HepG2 (cell line): ENCODE measurements around the gene VNN1. TPM values are rescaled to one million over a fixed set of nuclear protein-coding genes. Genes with fewer than 3 reads are reported as not detected.

Source experiments
- ATAC-seq: fragments of 200-7000 bp; cut with Tn5 transposase; 3 replicates; pipeline ENCODE4 v1.9.1; 2020; ENCODE audit warnings: mild to moderate bottlenecking, moderate library complexity
- BruUV-seq: library from RNA; stranded (reverse); fragments of 400-500 nt; replicated peaks from 2 replicates; lab custom pipeline; 2021; lab: Mats Ljungman, UMichigan
- CTCF ChIA-PET: fragments of 300-600 bp; formaldehyde crosslinking; extraction: SDS; loops from one replicate; lab custom pipeline; 2021; ENCODE audit warnings: low total read pairs, inconsistent platforms, low intra/inter-chr PET ratio; lab: Yijun Ruan, JAX
- POLR2A ChIA-PET: fragments of 350-600 bp; sonication (Branson Sonifier 250); formaldehyde crosslinking; loops from one replicate; lab custom pipeline; 2020; ENCODE audit warnings: antibody characterized with exemption, inconsistent platforms; lab: Yijun Ruan, JAX
- DNase-seq: peaks from one replicate; pipeline ENCODE4 v3.0.0-alpha.2; 2015; ENCODE audit warnings: low spot score
- FAIRE-seq: peaks from 3 replicates; lab custom pipeline; 2011; peaks lifted over from hg19 to GRCh38; lab: Jason Lieb, UNC
- H2AFZ ChIP-seq: one replicate; pipeline ENCODE4 v1.6.1; 2011; ENCODE audit warnings: low read length, inconsistent platforms
- H3K27ac ChIP-seq: fragments of 300-600 bp; 3 replicates; pipeline ENCODE4 v1.8.0; 2011; ENCODE audit warnings: mixed run types, mild to moderate bottlenecking, mixed read lengths, low read length, inconsistent platforms; ENCODE audit not compliant: insufficient read depth; ENCODE audit errors: extremely low read length
- H3K27me3 ChIP-seq, 2 experiments: fragments of 200-600 bp in 1 of 2; 2 replicates in 1 of 2; 3 replicates in 1 of 2; pipeline versions ENCODE4 v1.6.0 to v1.8.0; 2011; ENCODE audit warnings: low read length in 2 of 2, mild to moderate bottlenecking in 2 of 2, moderate library complexity in 2 of 2, inconsistent platforms in 1 of 2; ENCODE audit not compliant: insufficient read depth in 2 of 2, control insufficient read depth in 1 of 2
- H3K36me3 ChIP-seq, 2 experiments: fragments of 200-600 bp in 1 of 2; replicated peaks in 1 of 2; 2 replicates in 1 of 2; 3 replicates in 1 of 2; pipeline versions ENCODE4 v1.5.1 to v1.8.0; 2011; ENCODE audit warnings: low read length in 2 of 2, inconsistent platforms in 1 of 2; ENCODE audit not compliant: insufficient read depth in 2 of 2, control insufficient read depth in 1 of 2
- H3K4me1 ChIP-seq: 2 replicates; pipeline ENCODE4 v1.5.1; 2012; ENCODE audit warnings: low read length, inconsistent platforms; ENCODE audit not compliant: insufficient read depth
- H3K4me2 ChIP-seq: 2 replicates; pipeline ENCODE4 v1.6.0; 2011; ENCODE audit warnings: low read depth, low read length, inconsistent platforms
- H3K4me3 ChIP-seq, 3 experiments: fragments of 200-600 bp in 1 of 3; sonication (generic), shearing (Covaris generic) in 1 of 3; replicated peaks in 1 of 3; 2 replicates each; pipeline ENCODE4 v1.5.1; 2011 to 2016; ENCODE audit warnings: low read length in 3 of 3, inconsistent platforms in 2 of 3, low read depth in 2 of 3, mild to moderate bottlenecking in 2 of 3, control low read depth in 1 of 3, mixed read lengths in 1 of 3; ENCODE audit not compliant: insufficient read depth in 1 of 3
- H3K79me2 ChIP-seq: one replicate; pipeline ENCODE4 v1.6.1; 2011; ENCODE audit warnings: low read length, inconsistent platforms; ENCODE audit not compliant: insufficient read depth
- H3K9ac ChIP-seq: 2 replicates; pipeline ENCODE4 v1.6.0; 2011; ENCODE audit warnings: mild to moderate bottlenecking, low read depth, low read length, inconsistent platforms; ENCODE audit not compliant: insufficient read depth
- H3K9me3 ChIP-seq: 2 replicates; pipeline ENCODE4 v1.5.1; 2012; ENCODE audit warnings: mild to moderate bottlenecking, low read length
- H4K20me1 ChIP-seq: 2 replicates; pipeline ENCODE4 v1.6.0; 2011; ENCODE audit warnings: inconsistent platforms, mild to moderate bottlenecking, low read length, moderate library complexity; ENCODE audit not compliant: insufficient read depth
- AHR ChIP-seq: IDR thresholded peaks from 2 replicates; pipeline ENCODE4 v1.6.1; 2018; ENCODE audit warnings: missing genetic modification reagents, missing compliant biosample characterization
- CBX5 ChIP-seq: sonication (generic); formaldehyde crosslinking; IDR thresholded peaks from 2 replicates; pipeline ENCODE4 v1.4.0; 2020; ENCODE audit warnings: missing genetic modification reagents, borderline replicate concordance
- DNMT3B ChIP-seq: conservative IDR thresholded peaks from 2 replicates; pipeline ENCODE4 v1.6.1; 2016; ENCODE audit warnings: missing biosample characterization, control low read depth
- IKZF4 ChIP-seq: sonication (generic); formaldehyde crosslinking; IDR thresholded peaks from 2 replicates; pipeline ENCODE4 v1.5.1; 2020; ENCODE audit warnings: borderline replicate concordance, mild to moderate bottlenecking, low read depth, missing genetic modification reagents; ENCODE audit errors: not compliant biosample characterization
- MIXL1 ChIP-seq: IDR thresholded peaks from 2 replicates; pipeline ENCODE4 v1.6.1; 2016
- NFE2 ChIP-seq: sonication (generic); formaldehyde crosslinking; IDR thresholded peaks from 2 replicates; pipeline ENCODE4 v1.4.0; 2020; ENCODE audit warnings: missing genetic modification reagents
- NONO ChIP-seq, 2 experiments: fragments of 450-650 bp in 1 of 2; sonication (generic) in 1 of 2; formaldehyde crosslinking in 1 of 2; IDR thresholded peaks in 1 of 2; conservative IDR thresholded peaks in 1 of 2; 2 replicates each; pipeline versions ENCODE4 v1.6.1 to v1.8.0; 2017 to 2022; ENCODE audit warnings: mild to moderate bottlenecking in 1 of 2, missing genetic modification reagents in 1 of 2, moderate library complexity in 1 of 2
- POLR2G ChIP-seq: fragments of 200-400 bp; formaldehyde crosslinking; IDR thresholded peaks from 2 replicates; pipeline ENCODE4 v1.6.1; 2018; ENCODE audit warnings: mild to moderate bottlenecking, low read depth, low read length, moderate library complexity
- PPARG ChIP-seq: conservative IDR thresholded peaks from 2 replicates; pipeline ENCODE4 v1.6.1; 2016; ENCODE audit warnings: missing biosample characterization, missing genetic modification reagents
- SMAD3 ChIP-seq: sonication (generic); formaldehyde crosslinking; IDR thresholded peaks from 2 replicates; pipeline ENCODE4 v1.4.0; 2020; ENCODE audit warnings: missing genetic modification reagents
- SP5 ChIP-seq: IDR thresholded peaks from 2 replicates; pipeline ENCODE4 v1.6.1; 2016; ENCODE audit warnings: low read depth, borderline replicate concordance
- WIZ ChIP-seq: sonication (generic); formaldehyde crosslinking; IDR thresholded peaks from 2 replicates; pipeline ENCODE4 v1.5.1; 2020; ENCODE audit warnings: mild to moderate bottlenecking, missing genetic modification reagents
- ZKSCAN5 ChIP-seq: sonication (generic); formaldehyde crosslinking; IDR thresholded peaks from 2 replicates; pipeline ENCODE4 v1.5.1; 2020; ENCODE audit warnings: mild to moderate bottlenecking, missing genetic modification reagents
- ZNF264 ChIP-seq: sonication (generic); formaldehyde crosslinking; IDR thresholded peaks from 2 replicates; pipeline ENCODE4 v1.4.0; 2020; ENCODE audit warnings: missing genetic modification reagents
- ZNF615 ChIP-seq: sonication (generic); formaldehyde crosslinking; IDR thresholded peaks from 2 replicates; pipeline ENCODE4 v1.5.0; 2020; ENCODE audit warnings: mild to moderate bottlenecking, missing genetic modification reagents, borderline replicate concordance
- ZNF749 ChIP-seq: sonication (generic); formaldehyde crosslinking; IDR thresholded peaks from 2 replicates; pipeline ENCODE4 v1.8.0; 2022; ENCODE audit warnings: mild to moderate bottlenecking, missing genetic modification reagents, moderate library complexity, borderline replicate concordance
- ZSCAN22 ChIP-seq: sonication (generic); formaldehyde crosslinking; IDR thresholded peaks from 2 replicates; pipeline ENCODE4 v1.4.0; 2020; ENCODE audit warnings: mild to moderate bottlenecking, missing genetic modification reagents
- WGBS: methylation state at CpG from one replicate; pipeline ENCODE4 v1.1.6; 2017; ENCODE audit warnings: low lambda C conversion rate; 5-methylcytosine and 5-hydroxymethylcytosine counted together
- in situ Hi-C: cut with HindIII; loops from 2 replicates; pipeline ENCODE4 v1.10.0; 2017; ENCODE audit warnings: low pct_unique_long_range_greater_than_20kb; ENCODE audit not compliant: extremely low pct_ligation_motif_present
- intact Hi-C: fragments of 100-400 bp; cut with micrococcal nuclease; formaldehyde crosslinking; loops from one replicate; pipeline ENCODE4 v1.10.0; 2022; ENCODE audit not compliant: unreplicated experiment
- polyA plus RNA-seq, 8 experiments: library from polyadenylated mRNA; depleted of rRNA in 3 of 8; stranded (reverse) in 7 of 8; unstranded in 1 of 8; fragments of >200 nt; fragmentation: Illumina TruSeq in 4 of 8; extraction: Trizol in 4 of 8; gene quantifications; 2 replicates each; pipeline versions ENCODE4 v1.2.1 to v1.2.3, GENCODE V29; 2011 to 2016; ENCODE audit warnings: low read depth in 4 of 8, missing spikeins in 1 of 8, mixed read lengths in 1 of 8; ENCODE audit not compliant: insufficient read depth in 1 of 8
- total RNA-seq, 5 experiments: library from RNA; depleted of rRNA; stranded (reverse); fragments of >200 nt; fragmentation: Illumina TruSeq; extraction: Trizol; gene quantifications; 2 replicates each; pipeline ENCODE4 v1.2.3, GENCODE V29; 2016; ENCODE audit warnings: low read depth in 1 of 5
- TF ChIP-seq, protein P1 (sequence below), 2 experiments: fragments of 450-650 bp in 1 of 2; sonication (generic) in 1 of 2; formaldehyde crosslinking in 1 of 2; IDR thresholded peaks; 2 replicates each; pipeline versions ENCODE4 v1.6.1 to v1.8.0; 2016 to 2022; ENCODE audit warnings: antibody characterized with exemption in 1 of 2, mild to moderate bottlenecking in 1 of 2, missing genetic modification reagents in 1 of 2

Gene VNN1
- total and polyA plus RNA-seq, 2 of the 13 experiments (the other 11 are each of a cell fraction or from before 2014, with no cell fraction given) = 0.62 to 4.0 TPM

DNA sequence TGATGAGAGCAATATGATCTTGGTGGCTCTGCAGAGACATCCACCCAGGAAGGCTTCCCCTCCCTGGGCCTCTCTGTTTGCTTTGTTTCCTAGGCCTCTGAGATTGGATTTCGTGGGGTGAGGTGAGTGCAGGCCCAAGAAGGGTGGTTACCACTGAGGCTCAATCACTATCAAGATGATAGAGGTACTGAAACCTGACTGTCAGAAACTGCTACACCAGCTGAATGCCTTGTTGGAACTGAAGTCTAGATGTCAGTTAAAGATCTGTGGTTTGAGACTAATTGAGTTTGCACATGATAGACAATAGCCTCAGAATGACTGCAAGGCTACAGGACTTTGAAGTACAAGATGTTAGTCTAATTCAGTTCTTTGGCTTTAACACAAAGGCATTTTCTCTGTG, 15.2 kb downstream of the VNN1 start:
- intact Hi-C loops = no loop called here
- CTCF ChIA-PET = no interaction called here
- WGBS = 10% methylated on average over 1 of the region's 1 CpG
- ATAC-seq = no peak
- Histone ChIP-seq H3K4me2 (no peak overlapping the region), H3K27ac (no peak overlapping the region), H3K9ac (no peak overlapping the region), H2AFZ (no peak overlapping the region), H3K9me3 (no peaks in the 10 kb centered on the region), H3K36me3 (no peaks in the 10 kb centered on the region), H3K27me3 (no peaks in the 10 kb centered on the region; a peak in 1 of 5 replicates), H3K79me2 (no peaks in the 10 kb centered on the region), H4K20me1 (no peaks in the 10 kb centered on the region), H3K4me1 (no peaks in the 10 kb centered on the region), H3K4me3 (no peak overlapping the region)
- in situ Hi-C loops = no loop called here
- no peak for DNase-seq
- TF ChIP-seq AHR = no peak
- TF ChIP-seq NFE2 (CRISPR knock-in tag) = no peak
- TF ChIP-seq POLR2G = no peak
- TF ChIP-seq SMAD3 (CRISPR knock-in tag) = no peak
- TF ChIP-seq, protein P1, sequence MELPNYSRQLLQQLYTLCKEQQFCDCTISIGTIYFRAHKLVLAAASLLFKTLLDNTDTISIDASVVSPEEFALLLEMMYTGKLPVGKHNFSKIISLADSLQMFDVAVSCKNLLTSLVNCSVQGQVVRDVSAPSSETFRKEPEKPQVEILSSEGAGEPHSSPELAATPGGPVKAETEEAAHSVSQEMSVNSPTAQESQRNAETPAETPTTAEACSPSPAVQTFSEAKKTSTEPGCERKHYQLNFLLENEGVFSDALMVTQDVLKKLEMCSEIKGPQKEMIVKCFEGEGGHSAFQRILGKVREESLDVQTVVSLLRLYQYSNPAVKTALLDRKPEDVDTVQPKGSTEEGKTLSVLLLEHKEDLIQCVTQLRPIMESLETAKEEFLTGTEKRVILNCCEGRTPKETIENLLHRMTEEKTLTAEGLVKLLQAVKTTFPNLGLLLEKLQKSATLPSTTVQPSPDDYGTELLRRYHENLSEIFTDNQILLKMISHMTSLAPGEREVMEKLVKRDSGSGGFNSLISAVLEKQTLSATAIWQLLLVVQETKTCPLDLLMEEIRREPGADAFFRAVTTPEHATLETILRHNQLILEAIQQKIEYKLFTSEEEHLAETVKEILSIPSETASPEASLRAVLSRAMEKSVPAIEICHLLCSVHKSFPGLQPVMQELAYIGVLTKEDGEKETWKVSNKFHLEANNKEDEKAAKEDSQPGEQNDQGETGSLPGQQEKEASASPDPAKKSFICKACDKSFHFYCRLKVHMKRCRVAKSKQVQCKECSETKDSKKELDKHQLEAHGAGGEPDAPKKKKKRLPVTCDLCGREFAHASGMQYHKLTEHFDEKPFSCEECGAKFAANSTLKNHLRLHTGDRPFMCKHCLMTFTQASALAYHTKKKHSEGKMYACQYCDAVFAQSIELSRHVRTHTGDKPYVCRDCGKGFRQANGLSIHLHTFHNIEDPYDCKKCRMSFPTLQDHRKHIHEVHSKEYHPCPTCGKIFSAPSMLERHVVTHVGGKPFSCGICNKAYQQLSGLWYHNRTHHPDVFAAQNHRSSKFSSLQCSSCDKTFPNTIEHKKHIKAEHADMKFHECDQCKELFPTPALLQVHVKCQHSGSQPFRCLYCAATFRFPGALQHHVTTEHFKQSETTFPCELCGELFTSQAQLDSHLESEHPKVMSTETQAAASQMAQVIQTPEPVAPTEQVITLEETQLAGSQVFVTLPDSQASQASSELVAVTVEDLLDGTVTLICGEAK (IDR thresholded peaks at IDR 0.05) = no peak
- TF ChIP-seq, protein P1 (CRISPR knock-in tag; IDR thresholded peaks at IDR 0.05) = no peak
- no peak for TF ChIP-seq SP5 (CRISPR knock-in tag)
- no peak for TF ChIP-seq IKZF4
- no peak for TF ChIP-seq ZNF615 (CRISPR knock-in tag)
- TF ChIP-seq ZKSCAN5 (CRISPR knock-in tag) = no peak
- TF ChIP-seq DNMT3B (CRISPR knock-in tag) = no peak
- no peak for TF ChIP-seq ZNF264
- no peak for TF ChIP-seq WIZ
- no peak for TF ChIP-seq PPARG (CRISPR knock-in tag)
- no peak for TF ChIP-seq NONO (IDR thresholded peaks at IDR 0.05)
- TF ChIP-seq NONO (CRISPR knock-in tag; conservative IDR thresholded peaks at IDR 0.05) = no peak
- TF ChIP-seq ZSCAN22 = no peak
- no peak for TF ChIP-seq MIXL1
- TF ChIP-seq CBX5 (CRISPR knock-in tag) = no peak
- TF ChIP-seq ZNF749 = no peak
- no peak for FAIRE-seq
- POLR2A ChIA-PET = no interaction called here
- BruUV-seq = no TSS peak
